ENCODE data around the gene PSG5.
"Not testable (repeated sequence)": the region's sequence is repeated elsewhere in the genome, so short reads cannot be mapped to it uniquely, and the experiment has no call there.

Gene PSG5

DNA sequence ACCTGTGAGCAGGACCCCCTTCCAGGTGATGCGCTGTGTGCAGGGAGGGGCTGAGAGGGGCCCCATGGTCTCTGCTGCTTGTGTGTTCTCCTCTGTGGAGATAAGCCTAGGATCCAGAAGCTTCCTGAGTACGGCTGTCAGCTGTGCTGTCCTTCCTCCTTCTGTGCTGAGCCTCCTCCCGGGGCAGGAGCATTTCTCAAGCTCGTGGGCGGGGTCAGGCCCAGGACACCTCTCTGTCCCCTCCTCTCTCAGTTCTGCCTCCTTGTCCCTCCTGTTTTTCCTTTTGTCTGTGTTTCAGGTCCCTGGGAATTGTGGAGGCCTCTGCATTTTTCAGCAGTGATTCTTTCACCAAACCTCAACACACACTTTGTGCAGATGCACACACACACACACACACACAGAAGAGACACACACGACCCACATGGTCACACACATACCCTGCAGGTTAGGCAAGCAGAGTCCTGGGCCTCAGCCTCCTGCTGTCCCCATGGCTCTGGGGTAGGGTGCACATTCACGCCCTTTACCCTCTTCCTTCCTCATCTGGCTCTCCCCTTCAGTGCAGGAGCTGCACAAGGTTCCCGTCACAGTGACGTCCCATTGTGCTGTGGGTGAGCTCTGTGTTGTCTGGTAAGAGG lies 19.3 kb upstream of the PSG5 start, which contains the start of gene PSG4:
Gene PSG4, minus strand, starts transcription at position 168 of the 635 bp plus-strand sequence. Its CDS starts 102 bp downstream, at position 66.
- not testable (repeated sequence) for H3K9me3 ChIP-seq (ENCODE audit: control insufficient read depth, low read length); H3K36me3 ChIP-seq (ENCODE audit: control insufficient read depth, insufficient read depth, low read length, severe bottlenecking); H3K4me1 ChIP-seq (ENCODE audit: control insufficient read depth, insufficient read depth, low read length); H3K9ac ChIP-seq (ENCODE audit: low read length); H3K4me3 ChIP-seq (ENCODE audit: low read length); DNase-seq (ENCODE audit: low read depth); H3K27me3 ChIP-seq (replicated peaks; ENCODE audit: control insufficient read depth, insufficient read depth, low read length)

GRCh38 chr19:43203611-43204010 lies 17.3 kb upstream of the PSG5 start:
- H3K36me3 ChIP-seq (ENCODE audit: control insufficient read depth, insufficient read depth, low read length, severe bottlenecking); DNase-seq (ENCODE audit: low read depth); H3K9me3 ChIP-seq (ENCODE audit: control insufficient read depth, low read length); H3K4me3 ChIP-seq (ENCODE audit: low read length); H3K27me3 ChIP-seq (replicated peaks; ENCODE audit: control insufficient read depth, insufficient read depth, low read length); H3K4me1 ChIP-seq (ENCODE audit: control insufficient read depth, insufficient read depth, low read length); H3K9ac ChIP-seq (ENCODE audit: low read length): not testable (repeated sequence)

- not testable (repeated sequence) for H3K9me3 ChIP-seq (ENCODE audit: control insufficient read depth, low read length); H3K4me3 ChIP-seq (ENCODE audit: low read length); H3K27me3 ChIP-seq (replicated peaks; ENCODE audit: control insufficient read depth, insufficient read depth, low read length); DNase-seq (ENCODE audit: low read depth); H3K9ac ChIP-seq (ENCODE audit: low read length); H3K4me1 ChIP-seq (ENCODE audit: control insufficient read depth, insufficient read depth, low read length); H3K36me3 ChIP-seq (ENCODE audit: control insufficient read depth, insufficient read depth, low read length, severe bottlenecking)
These were observed 15.6 kb upstream of the PSG5 start for GRCh38 chr19:43201891-43202290.

DNA sequence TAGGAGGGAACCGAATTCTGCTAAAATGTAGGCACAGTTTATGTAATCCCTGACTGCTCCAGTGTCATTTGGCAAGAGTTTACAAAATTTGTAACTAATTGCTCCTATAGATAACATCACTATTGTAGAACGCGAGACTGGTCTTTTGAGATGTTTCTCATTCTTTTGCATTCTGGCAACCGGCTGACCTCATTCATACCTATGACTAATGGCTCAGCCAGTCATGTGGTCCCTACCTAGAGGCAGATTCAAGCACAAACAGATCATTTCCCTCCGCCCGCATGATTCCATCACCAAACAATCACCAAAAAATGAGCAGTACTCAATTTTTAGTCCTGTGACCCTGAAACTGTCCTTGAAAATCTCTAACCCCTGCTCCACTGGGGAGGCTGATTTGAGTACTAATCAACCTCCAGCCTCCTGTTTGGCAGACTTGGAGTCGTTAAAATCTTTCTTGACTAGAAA lies 15.0 kb upstream of the PSG5 start:
- H3K27me3 ChIP-seq (replicated peaks; ENCODE audit: control insufficient read depth, insufficient read depth, low read length); H3K4me3 ChIP-seq (ENCODE audit: low read length); H3K9ac ChIP-seq (ENCODE audit: low read length); H3K9me3 ChIP-seq (ENCODE audit: control insufficient read depth, low read length); H3K4me1 ChIP-seq (ENCODE audit: control insufficient read depth, insufficient read depth, low read length); H3K36me3 ChIP-seq (ENCODE audit: control insufficient read depth, insufficient read depth, low read length, severe bottlenecking): not testable (repeated sequence)
- peak; percentile 64 for DNase-seq (ENCODE audit: low read depth)

- H3K4me3 ChIP-seq (ENCODE audit: low read length); DNase-seq (ENCODE audit: low read depth); H3K27me3 ChIP-seq (replicated peaks; ENCODE audit: control insufficient read depth, insufficient read depth, low read length); H3K36me3 ChIP-seq (ENCODE audit: control insufficient read depth, insufficient read depth, low read length, severe bottlenecking); H3K4me1 ChIP-seq (ENCODE audit: control insufficient read depth, insufficient read depth, low read length); H3K9ac ChIP-seq (ENCODE audit: low read length); H3K9me3 ChIP-seq (ENCODE audit: control insufficient read depth, low read length): not testable (repeated sequence)
These were observed 12.5 kb upstream of the PSG5 start for GRCh38 chr19:43198686-43199419.

DNA sequence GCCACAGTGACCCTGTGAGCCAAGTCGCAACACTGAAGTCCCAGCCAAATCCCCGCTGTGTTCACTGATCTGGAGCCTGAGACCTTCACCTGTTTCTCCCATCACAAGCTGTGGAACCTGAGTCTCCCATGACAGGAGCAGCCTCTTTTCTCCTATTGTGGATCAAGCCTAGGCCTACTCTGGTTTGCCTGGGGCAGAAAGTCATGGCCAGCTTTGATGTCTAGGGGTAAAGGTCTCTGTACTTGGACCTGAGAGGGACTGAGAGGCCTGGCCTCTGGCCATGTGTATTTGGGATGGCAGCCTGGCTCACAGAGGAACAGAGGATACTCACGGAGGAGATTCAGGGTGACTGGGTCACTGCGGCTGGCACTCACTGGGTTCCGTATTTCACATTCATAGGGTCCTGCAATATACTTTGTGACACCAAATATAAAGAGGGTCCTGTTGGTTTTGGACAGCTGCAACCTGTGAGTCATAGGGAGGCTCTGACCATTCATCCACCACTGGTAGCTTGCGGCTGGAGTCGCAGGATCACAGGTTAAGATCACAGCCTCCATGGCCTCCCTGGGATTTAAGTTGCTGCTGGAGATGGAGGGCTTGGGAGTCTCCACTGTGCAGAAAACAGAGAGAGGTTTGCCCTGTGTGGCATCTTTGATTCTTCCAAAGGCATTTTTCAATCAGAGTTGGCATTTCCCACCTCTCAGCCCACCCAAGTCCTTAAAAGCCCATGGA lies 11.5 kb upstream of the PSG5 start:
- not testable (repeated sequence) for H3K36me3 ChIP-seq (ENCODE audit: control insufficient read depth, insufficient read depth, low read length, severe bottlenecking); DNase-seq (ENCODE audit: low read depth); H3K27me3 ChIP-seq (replicated peaks; ENCODE audit: control insufficient read depth, insufficient read depth, low read length); H3K9me3 ChIP-seq (ENCODE audit: control insufficient read depth, low read length); H3K4me1 ChIP-seq (ENCODE audit: control insufficient read depth, insufficient read depth, low read length); H3K9ac ChIP-seq (ENCODE audit: low read length); H3K4me3 ChIP-seq (ENCODE audit: low read length)

DNA sequence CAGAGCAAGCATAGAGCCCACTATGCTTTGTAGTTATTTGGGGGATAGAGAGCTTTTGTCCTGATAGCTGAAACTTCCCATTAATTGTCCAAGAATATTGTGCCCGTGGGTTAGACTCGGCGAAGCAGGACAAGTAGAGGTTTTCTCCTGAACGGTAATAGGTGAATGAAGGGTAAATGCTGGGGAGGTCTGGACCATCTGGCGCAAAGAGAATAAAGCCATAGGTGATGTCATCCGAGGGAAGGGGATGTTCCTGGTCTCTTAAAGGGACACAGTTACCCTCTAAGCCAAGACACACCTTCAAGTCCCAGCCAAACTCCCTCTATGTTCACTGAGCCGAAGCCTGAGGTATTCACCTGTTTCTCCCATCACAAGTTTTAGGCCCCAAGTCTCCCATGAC lies 8.1 kb upstream of the PSG5 start:
- not testable (repeated sequence) for H3K9ac ChIP-seq (ENCODE audit: low read length); H3K4me3 ChIP-seq (ENCODE audit: low read length)

GRCh38 chr19:43192381-43193155 lies 6.2 kb upstream of the PSG5 start:
- H3K9me3 ChIP-seq (ENCODE audit: control insufficient read depth, low read length); H3K36me3 ChIP-seq (ENCODE audit: control insufficient read depth, insufficient read depth, low read length, severe bottlenecking); H3K4me3 ChIP-seq (ENCODE audit: low read length); H3K27me3 ChIP-seq (replicated peaks; ENCODE audit: control insufficient read depth, insufficient read depth, low read length); H3K4me1 ChIP-seq (ENCODE audit: control insufficient read depth, insufficient read depth, low read length); H3K9ac ChIP-seq (ENCODE audit: low read length); DNase-seq (ENCODE audit: low read depth): not testable (repeated sequence)

More for the DNA sequence above, 8.1 kb upstream of the PSG5 start:
- DNase-seq (ENCODE audit: low read depth); H3K9me3 ChIP-seq (ENCODE audit: control insufficient read depth, low read length); H3K36me3 ChIP-seq (ENCODE audit: control insufficient read depth, insufficient read depth, low read length, severe bottlenecking); H3K4me1 ChIP-seq (ENCODE audit: control insufficient read depth, insufficient read depth, low read length); H3K27me3 ChIP-seq (replicated peaks; ENCODE audit: control insufficient read depth, insufficient read depth, low read length): not testable (repeated sequence)

- not testable (repeated sequence) for H3K4me1 ChIP-seq (ENCODE audit: control insufficient read depth, insufficient read depth, low read length); H3K9me3 ChIP-seq (ENCODE audit: control insufficient read depth, low read length); H3K9ac ChIP-seq (ENCODE audit: low read length); H3K36me3 ChIP-seq (ENCODE audit: control insufficient read depth, insufficient read depth, low read length, severe bottlenecking); DNase-seq (ENCODE audit: low read depth); H3K27me3 ChIP-seq (replicated peaks; ENCODE audit: control insufficient read depth, insufficient read depth, low read length); H3K4me3 ChIP-seq (ENCODE audit: low read length)
These were observed 1.8 kb upstream of the PSG5 start for GRCh38 chr19:43188092-43188491.

GRCh38 chr19:43181869-43182771 lies 4.2 kb downstream of the PSG5 start:
- H3K4me1 ChIP-seq (ENCODE audit: control insufficient read depth, insufficient read depth, low read length); H3K9me3 ChIP-seq (ENCODE audit: control insufficient read depth, low read length); H3K9ac ChIP-seq (ENCODE audit: low read length); H3K4me3 ChIP-seq (ENCODE audit: low read length); H3K36me3 ChIP-seq (ENCODE audit: control insufficient read depth, insufficient read depth, low read length, severe bottlenecking); H3K27me3 ChIP-seq (replicated peaks; ENCODE audit: control insufficient read depth, insufficient read depth, low read length): not testable (repeated sequence)
- DNase-seq (ENCODE audit: low read depth): peak; percentile 71

Measured in adipocyte (in vitro differentiated cells).